Kidney epithelial cell (primary cell): Measurements from ENCODE around the gene TPST1. TPM values are rescaled to one million over a fixed set of nuclear protein-coding genes. Genes with fewer than 3 reads are reported as not detected.

Experiments used
- DNase-seq: peaks from one replicate; pipeline ENCODE4 v3.0.0-alpha.2; 2010; ENCODE audit warnings: low read depth
- H3K27me3 ChIP-seq: 2 replicates; pipeline ENCODE4 v1.6.0; 2011; ENCODE audit warnings: low read length; ENCODE audit not compliant: control insufficient read depth, insufficient read depth
- H3K36me3 ChIP-seq: 2 replicates; pipeline ENCODE4 v1.5.1; 2011; ENCODE audit warnings: low read length; ENCODE audit not compliant: control insufficient read depth, insufficient read depth
- H3K4me3 ChIP-seq: 2 replicates; pipeline ENCODE4 v1.5.1; 2011; ENCODE audit warnings: low read depth, mild to moderate bottlenecking, control low read depth, low read length
- CTCF ChIP-seq: IDR thresholded peaks from 2 replicates; pipeline ENCODE4 v1.5.1; 2011; ENCODE audit warnings: mild to moderate bottlenecking, moderate library complexity, low read length, control low read depth, inconsistent platforms; ENCODE audit not compliant: insufficient read depth, poor library complexity, severe bottlenecking
- total RNA-seq: library from RNA; depleted of rRNA; stranded (reverse); fragments of >200 nt; gene quantifications from 2 replicates; pipeline ENCODE4 v1.2.3, GENCODE V29; 2015

TPST1 gene
- total RNA-seq, 1 donor from 2014 or later = 42.9 TPM

GRCh38 chr7:66297579-66297978 lies 92.4 kb downstream of the TPST1 start:
- Histone ChIP-seq H3K27me3 (no peaks in the 10 kb centered on the region), H3K36me3 (no peaks in the 10 kb centered on the region), H3K4me3 (no peak overlapping the region)
- no peak for DNase-seq
- TF ChIP-seq CTCF = no peak

- Histone ChIP-seq H3K36me3 (no peaks in the 10 kb centered on the region), H3K4me3 (no peak overlapping the region), H3K27me3 (no peaks in the 10 kb centered on the region)
- no peak for TF ChIP-seq CTCF
- DNase-seq = no peak
Measured at GRCh38 chr7:66301249-66301648, 96.1 kb downstream of the TPST1 start.

GRCh38 chr7:66301737-66302136 lies 96.6 kb downstream of the TPST1 start:
- H3K27me3 ChIP-seq = no peaks in the 10 kb centered on the region
- no peak for TF ChIP-seq CTCF
- no peak for DNase-seq
- no peaks in the 10 kb centered on the region for H3K36me3 ChIP-seq
- H3K4me3 ChIP-seq = no peak overlapping the region

- Histone ChIP-seq H3K4me3 (no peak overlapping the region), H3K27me3 (no peaks in the 10 kb centered on the region), H3K36me3 (no peaks in the 10 kb centered on the region)
- DNase-seq = no peak
- no peak for TF ChIP-seq CTCF
Measured at GRCh38 chr7:66303454-66304155, 98.5 kb downstream of the TPST1 start.

- Histone ChIP-seq H3K27me3 (no peaks in the 10 kb centered on the region), H3K36me3 (no peaks in the 10 kb centered on the region), H3K4me3 (no peak overlapping the region)
- no peak for DNase-seq
- TF ChIP-seq CTCF = no peak
Measured at GRCh38 chr7:66304536-66304935, 99.4 kb downstream of the TPST1 start.

- DNase-seq = no peak
- Histone ChIP-seq H3K4me3 (no peak overlapping the region), H3K27me3 (no peaks in the 10 kb centered on the region), H3K36me3 (no peaks in the 10 kb centered on the region)
- no peak for TF ChIP-seq CTCF
Measured at GRCh38 chr7:66306243-66306642, 101.1 kb downstream of the TPST1 start.
